Left hindlimb (tissue), 1 donor: ENCODE measurements around the gene TMBIM6.
"Not testable (repeated sequence)": the region's sequence is repeated elsewhere in the genome, so short reads cannot be mapped to it uniquely, and the experiment has no call there.

Experiments used
- DNase-seq: peaks from one replicate; pipeline ENCODE4 v3.0.0-alpha.2; 2018

TMBIM6 gene

DNA sequence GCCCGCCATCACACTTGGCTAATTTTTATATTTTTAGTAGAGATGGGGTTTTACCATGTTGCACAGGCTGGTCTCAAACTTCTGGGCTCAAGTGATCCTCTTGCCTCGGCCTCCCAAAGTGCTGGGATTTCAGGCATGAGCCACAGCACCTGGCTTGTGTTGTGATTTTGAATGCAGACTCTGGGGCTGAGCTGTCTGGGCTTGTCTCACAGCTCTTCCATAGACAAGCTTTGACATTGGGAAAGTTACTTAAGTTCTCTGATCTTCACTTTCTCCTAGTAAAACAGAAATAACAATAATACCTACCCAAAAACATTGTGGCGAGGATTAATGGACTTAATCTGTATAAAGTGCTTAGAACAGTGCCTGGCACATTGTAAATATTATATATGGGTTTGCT, 36.0 kb downstream of the TMBIM6 start:
- no peak for DNase-seq

DNA sequence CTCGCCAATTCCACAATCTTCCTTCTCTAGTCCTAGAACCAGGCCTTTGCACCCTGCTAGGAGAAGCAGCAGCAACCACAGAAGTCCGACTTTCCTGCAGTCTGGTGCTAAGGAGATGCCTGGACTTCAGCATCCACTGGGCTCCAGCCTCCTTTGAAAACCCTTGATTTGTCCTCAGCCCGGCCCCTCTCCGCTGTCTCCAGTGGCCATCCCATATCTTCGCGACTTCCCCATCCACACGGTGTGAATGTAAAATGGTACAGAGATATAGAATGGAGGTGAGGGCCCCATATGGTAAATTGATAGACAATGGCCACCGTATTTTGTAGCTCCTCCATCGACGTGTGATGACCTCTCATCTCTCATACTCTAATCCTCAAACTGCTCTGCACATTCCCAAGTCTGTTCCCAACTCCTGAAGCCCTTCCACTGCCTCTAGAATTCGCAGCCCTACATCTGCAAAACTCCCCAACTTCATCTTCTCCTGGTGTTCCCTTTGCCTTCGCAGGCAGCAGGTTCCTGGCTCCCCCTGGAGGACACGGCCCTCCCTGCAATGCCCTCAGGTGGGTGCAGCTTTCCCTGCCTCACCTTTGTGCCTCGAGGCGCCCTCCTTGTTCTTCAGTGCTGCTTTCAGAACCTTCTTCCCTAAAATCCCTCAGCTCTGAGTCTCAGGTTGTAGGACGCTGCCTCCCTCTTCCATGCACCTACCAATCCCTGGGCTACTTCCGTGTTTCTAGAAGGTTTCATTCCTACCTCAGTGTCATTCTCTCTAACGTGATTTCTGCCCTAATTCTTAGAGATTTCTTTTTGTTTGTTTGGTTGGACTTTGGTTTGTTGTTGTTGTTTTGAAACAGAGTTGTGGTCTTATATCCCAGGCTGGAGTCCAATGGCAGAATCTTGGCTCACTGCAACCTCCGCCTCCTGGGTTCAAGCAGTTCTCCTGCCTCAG, 36.7 kb downstream of the TMBIM6 start:
- no peak for DNase-seq

DNA sequence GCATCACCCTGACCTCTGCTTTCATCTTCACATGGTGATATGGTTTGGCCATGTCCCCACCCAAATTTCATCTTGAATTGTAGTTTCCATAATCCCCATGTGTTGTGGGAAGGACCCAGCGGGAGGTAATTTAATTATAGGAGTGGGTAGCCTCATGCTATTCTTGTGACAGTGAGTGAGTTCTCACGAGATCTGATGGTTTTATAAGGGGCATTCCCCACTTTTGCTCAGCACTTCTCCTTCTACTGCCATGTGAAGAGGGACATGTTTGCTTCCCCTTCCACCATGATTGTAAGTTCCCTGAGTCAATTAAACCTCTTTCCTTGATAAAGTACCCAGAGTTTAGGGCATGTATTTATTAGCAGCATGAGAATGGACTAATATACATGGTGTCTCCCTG, 38.2 kb downstream of the TMBIM6 start:
- no peak for DNase-seq

DNA sequence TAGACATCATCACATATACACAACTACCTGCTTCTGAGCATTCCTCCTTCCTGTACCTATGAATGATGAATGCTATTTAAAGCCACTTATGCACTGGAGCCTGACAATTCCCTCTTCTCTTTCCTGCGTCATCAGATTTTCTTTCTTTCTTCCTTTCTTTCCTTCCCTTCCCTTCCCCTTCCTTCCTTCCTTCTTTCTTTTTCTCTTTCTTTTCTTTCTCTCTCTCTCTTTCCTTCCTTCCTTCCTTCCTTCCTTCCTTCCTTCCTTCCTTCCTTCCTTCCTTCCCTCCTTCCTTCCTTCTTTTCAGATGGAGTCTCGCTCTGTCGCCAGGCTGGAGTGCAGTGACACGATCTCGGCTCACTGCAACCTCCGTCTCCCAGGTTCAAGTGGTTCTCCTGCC, 39.6 kb downstream of the TMBIM6 start:
- DNase-seq: not testable (repeated sequence)

DNA sequence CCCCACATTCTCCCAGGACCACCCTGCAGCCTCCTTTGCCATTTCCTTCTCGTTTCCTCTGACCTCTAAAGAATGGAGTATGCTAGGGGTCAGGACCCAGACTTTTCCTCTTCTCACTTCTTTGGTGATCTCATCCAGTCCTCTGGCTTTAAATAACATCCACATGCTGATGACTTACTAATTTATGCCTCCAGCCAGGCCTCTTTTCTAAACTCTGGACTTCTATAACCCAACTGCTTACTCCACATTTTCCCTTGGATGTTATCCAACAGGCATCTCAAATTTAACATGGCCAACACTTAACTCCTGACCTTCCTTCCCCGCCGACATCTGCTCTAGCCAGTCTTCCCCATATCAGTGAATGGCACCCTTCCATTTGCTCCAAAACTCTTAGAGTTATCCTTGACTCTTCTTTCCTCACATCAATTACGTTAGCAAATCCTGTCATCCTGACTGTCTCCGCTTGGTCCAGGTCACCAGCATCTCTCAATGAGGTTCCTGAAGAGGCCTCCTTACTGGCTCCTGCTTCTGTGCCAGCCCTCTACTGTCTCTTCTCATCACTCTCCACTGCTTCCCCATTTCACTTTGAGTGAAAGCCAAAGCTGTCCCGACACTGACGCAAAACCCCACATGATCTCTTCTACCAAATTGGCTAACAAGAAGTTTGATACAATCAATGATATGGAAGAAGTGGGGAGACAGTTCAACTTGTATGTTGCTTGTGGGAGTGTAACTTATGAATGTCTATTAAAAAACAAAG, 42.7 kb downstream of the TMBIM6 start:
- no peak for DNase-seq

DNA sequence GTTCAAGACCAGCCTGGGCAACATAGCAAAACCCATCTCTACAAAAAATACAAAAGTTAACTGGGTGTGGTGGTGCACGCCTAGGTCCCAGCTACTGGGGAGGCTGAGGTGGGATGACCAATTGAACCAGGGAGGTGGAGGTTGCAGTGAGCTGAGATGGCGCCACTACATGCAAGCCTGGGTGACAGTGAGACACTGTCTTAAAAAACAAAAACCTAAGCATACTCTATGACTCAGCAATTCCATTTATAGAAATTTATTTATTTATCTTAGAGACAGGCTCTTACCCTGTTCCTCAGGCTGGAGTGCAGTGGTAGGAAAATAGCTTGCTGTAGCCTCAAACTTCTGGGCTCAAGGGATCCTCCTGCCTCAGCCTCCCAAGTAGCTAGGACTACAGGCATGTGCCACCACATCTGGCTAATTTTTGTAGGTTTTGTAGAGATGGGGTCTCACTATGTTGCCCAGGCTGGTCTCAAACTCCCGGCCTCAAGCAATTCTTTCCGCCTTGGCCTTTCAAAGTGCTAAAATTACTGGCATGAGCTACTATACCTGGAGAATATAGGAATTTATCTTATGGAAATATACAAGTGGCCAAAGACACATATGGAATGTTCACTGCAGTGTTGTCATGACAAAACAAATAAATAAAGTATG, 43.5 kb downstream of the TMBIM6 start:
- no peak for DNase-seq

DNA sequence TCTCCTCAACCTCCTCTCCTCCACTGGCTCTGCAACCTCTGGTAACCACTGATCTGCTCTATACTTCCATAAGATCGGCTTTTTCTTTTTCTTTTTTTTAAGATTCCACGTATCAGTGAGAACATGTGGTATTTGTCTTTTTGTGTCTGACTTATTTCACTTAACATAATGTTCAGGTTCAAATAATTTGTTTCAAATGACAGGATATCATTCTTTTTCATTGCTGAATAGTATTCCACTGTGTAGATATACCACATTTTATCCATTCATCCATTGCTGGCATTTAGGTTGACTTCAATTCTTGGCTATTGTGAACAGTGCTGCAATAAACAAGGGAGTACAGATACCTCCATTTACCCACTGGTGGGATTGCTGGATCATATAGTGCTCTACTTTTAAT, 46.3 kb downstream of the TMBIM6 start:
- no peak for DNase-seq

DNA sequence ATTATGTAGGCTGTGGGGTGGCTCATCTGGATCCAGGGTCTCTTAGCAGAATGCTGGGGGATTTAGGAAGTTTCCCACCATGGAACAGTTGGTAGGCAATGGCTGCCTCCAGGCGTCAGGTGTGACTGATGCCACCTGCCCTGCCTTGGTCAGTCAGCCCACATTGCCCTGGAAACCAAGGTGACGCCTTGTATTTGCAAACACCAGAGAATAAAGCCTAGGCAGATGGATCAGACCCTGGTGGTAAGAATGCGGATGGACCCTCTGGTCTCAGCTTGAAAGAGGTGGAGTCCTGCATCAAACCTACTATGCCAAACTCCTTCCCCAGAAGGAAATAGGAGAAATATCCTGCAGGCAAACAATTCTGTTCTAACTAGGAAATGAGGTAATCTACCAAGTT, 48.6 kb downstream of the TMBIM6 start:
- DNase-seq: no peak

DNA sequence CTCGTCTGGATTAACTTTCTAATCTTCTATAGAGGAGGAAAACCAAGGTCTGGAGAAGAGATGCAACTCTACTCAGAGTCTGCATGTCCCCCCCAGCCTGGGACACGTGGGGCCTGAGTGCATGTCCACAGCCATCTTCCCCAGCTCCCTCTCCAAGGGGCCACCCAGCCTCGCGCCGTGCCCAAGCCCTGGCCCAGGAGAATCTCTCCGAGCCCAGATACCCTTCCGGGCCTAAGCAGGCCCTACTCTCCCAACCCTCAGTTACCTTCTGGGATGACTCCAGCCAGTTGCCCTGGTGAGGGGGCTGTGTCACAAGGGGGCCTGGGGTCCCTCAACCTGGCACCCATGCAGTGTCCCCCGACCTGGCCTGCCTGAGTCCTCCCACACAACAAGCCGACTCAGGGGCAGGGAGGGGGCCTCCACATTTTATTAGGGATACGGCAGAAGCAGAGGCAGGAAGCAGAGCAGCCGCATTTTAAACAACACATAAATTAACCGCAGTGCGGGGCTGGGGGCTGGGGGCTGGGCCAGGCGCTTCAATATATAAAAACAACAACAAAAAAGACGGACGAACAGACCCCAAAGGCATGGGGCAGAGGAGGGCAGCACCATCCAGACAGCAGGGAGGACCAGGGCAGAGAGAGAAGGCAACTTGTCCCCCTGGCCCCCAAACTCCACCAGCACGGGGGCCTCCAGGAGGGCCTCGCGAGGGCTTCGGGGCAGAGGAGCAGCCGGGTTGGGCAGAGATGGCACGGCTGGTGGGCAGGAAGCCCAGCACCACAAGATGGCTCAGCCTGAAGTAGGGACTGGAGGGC, 49.6 kb downstream of the TMBIM6 start:
- DNase-seq: no peak

DNA sequence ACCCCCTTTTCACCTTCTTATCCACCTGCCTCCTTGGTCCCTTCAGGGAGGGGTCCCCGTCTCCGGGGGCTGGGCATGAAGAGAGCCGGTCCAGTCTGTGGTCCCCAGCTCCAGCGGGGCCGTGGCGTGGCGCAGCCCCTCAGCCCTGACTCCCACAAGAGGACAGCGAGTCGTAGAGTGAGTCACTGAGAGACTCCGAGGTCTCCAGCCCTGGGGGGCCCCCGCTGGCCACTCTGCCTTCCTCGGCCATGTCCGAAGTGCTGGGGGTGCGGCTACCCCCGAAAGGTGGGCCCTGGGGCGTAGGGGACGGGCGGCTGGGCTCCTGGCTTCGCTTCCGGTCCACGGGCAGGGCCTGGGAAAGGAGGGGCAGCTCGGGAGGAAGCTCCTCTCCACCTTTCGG, 50.3 kb downstream of the TMBIM6 start:
- DNase-seq: no peak

DNA sequence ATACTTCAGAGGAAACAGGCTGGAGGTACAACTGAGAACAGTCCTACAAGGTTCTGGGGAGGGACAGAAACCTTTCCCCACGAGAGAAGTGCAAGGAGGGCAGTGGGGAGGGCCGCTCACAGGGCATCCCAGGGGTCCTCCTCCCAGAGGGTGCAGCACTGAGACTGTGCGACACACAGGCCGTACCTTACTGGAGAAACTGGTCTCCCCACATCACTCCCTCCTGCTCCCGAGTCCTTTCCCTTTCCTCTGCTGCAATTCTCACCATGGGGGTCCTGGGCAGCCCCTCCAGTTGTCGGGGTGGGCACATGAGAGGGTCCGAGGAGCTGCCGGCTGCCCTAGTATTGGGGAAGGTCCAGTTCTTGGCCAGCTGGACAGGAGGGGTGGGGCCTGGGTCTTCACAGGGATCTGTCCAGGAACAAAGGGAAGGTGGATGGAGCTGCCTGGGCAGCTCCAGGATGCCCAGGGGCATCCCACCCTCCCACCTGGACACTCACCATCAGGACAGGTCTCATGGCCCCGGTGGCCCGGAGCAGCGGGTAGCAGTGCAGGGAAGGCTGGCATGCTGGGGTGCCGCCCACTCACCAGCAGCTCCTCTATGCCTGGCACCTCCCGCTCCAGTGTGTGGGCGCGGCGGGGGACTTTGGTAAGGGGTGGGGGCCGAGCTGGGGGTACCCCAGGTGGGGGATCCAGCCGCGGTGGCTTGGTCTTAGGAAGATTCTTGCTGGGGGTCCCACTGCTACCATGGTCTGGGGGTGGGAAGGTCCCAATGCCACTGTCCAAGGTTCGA, 51.0 kb downstream of the TMBIM6 start:
- DNase-seq: no peak

DNA sequence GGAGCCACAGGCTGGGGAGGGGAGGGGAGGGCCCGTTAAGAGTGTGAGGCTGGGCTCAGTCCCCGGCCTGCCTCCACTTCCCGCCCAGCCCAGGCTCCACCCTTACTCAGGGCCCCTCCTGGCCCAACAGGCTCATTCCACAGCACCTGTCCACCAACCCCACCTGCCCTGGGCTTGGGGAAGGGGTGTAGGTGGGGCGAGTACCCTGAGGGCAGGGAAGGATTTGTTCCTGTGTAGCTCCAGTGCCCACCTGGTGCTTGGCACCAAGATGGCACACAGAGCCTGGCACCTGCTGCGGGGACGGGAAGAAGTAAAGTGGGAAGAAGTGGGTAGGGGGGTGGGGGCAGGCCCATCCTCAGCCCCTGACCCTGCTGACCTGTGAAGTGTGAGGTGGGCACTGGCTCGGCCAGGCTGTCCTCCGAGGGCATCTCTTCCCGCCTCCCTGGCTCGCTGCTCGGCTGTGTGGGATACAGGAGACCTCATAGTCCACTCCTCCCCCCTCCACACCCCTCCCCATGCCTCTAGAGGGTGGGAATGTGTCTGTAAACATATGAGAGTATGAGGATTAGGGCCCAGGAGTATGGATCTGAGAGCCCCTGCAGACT, 51.7 kb downstream of the TMBIM6 start:
- DNase-seq: no peak

DNA sequence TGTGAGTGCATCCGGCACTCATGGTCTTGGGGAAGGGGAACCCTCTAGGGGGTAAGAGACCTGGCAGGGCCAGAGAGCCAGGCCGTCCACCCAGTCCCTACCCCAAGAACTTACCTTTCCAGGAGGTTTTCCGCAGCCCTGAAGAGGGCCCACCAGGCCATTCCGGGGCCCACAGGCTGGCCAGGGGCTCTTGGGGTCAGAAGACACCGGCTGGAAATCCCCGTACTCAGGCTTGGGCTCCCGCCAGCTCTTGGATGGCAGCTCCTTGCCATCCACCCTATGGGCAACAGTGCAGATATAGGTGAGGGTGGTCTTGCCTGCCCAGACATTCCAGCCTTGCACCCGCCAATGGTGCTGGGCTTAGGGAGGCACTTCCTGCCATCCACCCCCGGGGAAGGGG, 52.3 kb downstream of the TMBIM6 start:
- no peak for DNase-seq

DNA sequence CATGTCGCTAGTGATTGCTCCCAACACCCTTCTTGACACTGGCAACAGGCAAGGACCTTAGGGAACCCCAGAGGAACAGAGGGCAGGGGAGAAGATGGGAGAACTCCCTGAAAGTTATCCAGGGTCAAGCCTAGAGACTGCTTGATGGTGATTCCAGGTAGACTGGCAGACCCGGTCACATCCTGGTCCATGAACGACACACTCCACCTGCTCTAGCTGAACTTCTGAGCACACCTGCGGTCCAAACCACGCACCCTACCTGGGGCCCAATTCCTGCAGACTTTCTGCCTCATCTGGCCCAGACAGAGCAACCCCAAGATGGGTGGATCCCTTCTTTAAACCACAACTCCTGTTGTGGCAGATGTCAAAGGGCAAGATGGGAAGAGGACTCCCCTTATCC, 52.7 kb downstream of the TMBIM6 start:
- DNase-seq: no peak

DNA sequence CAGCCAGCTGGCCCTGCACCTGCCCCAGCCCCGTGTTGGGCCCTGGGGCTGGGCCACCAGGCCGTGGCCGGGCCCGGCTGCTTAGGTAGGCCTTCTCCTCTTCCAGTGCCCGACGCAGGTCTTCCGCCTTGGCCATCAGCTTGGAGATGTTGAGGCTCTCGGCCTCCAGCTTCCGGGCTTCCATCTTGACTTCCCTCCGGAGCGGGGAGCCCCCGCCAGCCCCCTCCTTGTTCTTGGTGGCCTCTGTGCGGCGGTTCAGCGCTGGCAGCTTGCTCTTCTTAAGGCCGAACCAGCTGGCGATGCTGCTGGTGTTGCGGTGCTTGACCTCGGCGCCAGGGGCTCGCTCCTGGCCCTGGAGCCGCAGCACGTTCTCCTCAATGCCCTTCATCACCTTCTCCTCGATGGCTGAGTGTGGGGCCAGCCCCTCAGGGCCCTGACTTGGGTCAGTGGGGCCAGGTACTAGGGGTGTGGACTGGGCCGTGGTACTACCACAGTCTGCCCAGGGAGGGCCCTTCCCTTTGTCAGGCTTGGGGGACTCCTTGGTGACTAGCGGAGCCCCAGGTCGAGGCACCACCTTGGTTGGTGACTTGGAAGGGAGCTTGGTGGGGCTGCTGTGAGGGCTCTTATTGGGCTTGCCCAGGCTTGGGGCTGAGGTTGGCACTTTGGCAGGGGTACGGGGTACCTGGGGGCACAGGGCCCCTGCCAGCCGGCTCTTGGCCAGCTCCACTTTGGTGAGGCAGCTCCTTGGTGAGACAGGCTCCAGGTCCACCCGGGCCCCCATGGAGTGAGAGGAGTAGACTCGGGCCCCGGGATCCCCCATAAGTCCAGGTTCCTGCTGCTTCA, 53.7 kb downstream of the TMBIM6 start:
- DNase-seq: no peak

DNA sequence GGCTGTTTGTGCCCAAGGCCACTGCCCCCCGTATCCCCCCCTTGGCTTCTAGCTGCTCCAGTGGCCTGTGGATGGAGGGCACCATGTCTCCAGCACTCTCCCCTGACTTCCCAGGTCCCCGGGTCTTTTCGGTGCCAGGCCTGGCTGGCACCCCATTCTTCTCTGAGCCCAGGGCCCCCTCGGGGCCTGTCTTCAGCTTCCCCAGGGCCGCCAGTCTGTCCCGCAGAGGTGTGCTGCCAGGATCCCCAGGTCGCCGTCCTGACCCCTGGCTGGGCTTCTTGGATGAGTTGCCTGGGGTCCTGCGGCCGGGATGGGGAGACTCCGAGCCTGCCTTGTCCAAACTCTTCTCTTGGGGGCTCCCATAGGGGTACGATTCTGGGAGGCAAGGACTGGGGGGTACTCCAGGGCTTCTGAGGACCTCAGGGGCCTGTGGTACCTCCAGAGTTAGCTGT, 54.3 kb downstream of the TMBIM6 start:
- no peak for DNase-seq

DNA sequence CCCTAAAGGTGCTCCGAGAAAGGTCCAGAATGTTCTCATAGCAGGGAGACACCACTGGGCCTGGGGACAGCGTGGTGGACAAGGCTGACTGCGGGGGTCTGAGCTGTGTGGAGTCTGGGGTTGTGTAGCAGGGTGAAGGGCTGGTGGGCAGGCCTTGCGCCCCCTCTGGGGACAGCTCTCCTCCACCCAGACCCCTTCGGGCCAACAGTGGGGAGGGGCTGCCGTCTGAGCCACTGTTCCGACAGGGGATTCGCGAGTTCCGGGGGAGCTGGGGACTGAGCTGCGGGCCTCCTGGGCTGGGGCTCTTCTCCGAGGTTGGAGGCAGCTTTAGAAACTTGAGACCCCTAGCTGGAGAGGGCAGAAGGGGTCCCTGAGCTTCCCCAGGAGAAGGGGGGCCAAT, 54.8 kb downstream of the TMBIM6 start:
- DNase-seq: no peak

DNA sequence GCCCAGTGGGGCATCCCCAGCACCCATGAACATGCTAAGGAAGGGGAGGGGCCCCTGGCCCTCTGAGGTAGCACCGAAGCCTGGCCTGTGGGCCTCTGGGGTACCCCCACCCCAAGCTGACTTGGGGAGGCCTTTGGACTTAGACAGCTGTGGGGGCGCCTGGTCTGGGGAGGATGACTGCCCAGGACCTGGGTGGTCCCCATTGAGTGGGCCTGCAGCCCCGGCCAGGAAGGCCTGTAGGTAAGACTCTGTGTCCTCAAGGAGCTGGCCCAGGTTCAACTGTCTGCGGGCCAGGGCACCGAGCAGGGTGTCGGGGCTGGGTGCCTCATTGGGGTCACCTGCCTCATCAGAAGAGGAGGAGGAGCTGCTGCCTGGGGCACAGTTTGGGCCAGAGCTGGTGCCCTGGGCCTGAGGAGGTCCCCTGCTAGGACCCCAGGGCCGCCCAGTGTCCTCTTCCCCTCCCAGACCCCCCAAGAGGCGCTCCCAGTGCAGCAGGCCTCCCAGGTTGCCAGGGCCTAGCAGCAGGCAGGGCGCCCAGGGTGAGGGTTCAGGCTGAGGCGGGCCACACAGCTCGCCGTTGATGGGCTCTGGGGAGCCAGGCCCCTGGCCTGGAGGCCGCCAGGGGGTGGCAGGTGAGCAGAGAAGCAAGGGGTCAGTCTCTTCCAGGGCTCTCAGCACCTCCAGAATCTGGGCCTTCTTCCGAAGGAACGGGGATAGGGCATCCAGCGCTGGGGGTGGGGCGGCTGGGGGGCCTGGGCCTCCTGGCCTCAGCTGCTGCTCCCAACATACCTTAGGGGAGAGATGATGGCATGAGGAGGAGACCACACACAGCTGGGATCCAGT, 55.5 kb downstream of the TMBIM6 start:
- no peak for DNase-seq

DNA sequence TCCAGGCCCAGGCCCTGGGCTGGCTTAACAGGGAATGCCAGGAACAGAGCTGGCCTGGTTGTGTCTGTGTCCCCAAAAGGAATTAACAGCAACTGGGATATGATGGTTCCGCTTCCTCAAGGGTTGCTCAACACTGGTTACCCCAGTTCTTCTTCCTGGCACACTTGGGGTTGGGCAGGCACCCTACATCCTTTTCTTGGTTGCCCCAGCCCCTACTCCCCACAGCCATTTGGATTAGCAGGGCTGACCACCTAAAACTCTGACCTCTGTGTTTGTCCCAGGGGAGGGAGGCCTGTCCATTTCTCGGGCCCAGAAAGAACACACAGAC, 56.1 kb downstream of the TMBIM6 start:
- no peak for DNase-seq

DNA sequence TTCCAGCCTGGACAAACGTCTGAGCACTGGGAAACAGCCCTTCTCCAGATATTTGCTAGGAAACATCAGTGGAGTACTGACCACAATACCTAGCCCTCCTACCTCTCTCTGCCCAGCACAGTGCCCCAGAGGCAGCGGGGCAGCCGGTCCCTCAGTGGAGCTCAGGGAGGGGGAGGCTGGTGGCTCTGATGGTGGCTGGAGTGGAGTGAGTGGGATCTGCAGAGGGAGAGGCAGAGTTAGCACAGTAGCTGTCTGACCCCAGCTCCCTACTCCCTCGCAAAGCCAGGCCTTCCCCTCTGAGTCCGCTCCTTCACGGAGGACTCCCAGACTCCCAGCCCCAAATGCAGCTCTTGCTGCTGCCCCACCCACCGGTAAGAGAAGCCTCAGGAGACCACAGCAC, 56.9 kb downstream of the TMBIM6 start:
- DNase-seq: no peak
